Smooth muscle cell (in vitro differentiated cells): Measurements from ENCODE around the gene GTSE1. TPM values are rescaled to one million over a fixed set of nuclear protein-coding genes. Genes with fewer than 3 reads are reported as not detected.
A peak's percentile ranks its signal among the peaks of the same experiment; 100 is the strongest.

Experiments used
- DNase-seq: peaks from one replicate; lab custom pipeline; 2025; ENCODE audit not compliant: unreplicated experiment; lab: John Stamatoyannopoulos, UW
- H2AFZ ChIP-seq: fragments of 200-600 bp; sonication (generic); 2 replicates; pipeline ENCODE4 v1.6.0; 2016; ENCODE audit warnings: antibody characterized with exemption, low read depth, mild to moderate bottlenecking
- H3F3A ChIP-seq: fragments of 200-600 bp; sonication (generic); 2 replicates; pipeline ENCODE4 v1.6.0; 2017; ENCODE audit warnings: antibody characterized with exemption, low read depth
- H3K27ac ChIP-seq: fragments of 200-600 bp; sonication (generic); 2 replicates; pipeline ENCODE4 v1.5.1; 2016; ENCODE audit warnings: low read depth, mild to moderate bottlenecking
- H3K27me3 ChIP-seq: fragments of 200-600 bp; sonication (generic); 2 replicates; pipeline ENCODE4 v1.6.1; 2016; ENCODE audit warnings: low read depth, mild to moderate bottlenecking
- H3K36me3 ChIP-seq: fragments of 200-600 bp; sonication (generic); 2 replicates; pipeline ENCODE4 v1.5.1; 2016; ENCODE audit warnings: low read depth
- H3K4me1 ChIP-seq: fragments of 200-600 bp; sonication (generic); 2 replicates; pipeline ENCODE4 v1.5.1; 2016; ENCODE audit warnings: low read depth
- H3K4me2 ChIP-seq: fragments of 200-600 bp; sonication (generic); 2 replicates; pipeline ENCODE4 v1.6.0; 2016; ENCODE audit warnings: mild to moderate bottlenecking
- H3K4me3 ChIP-seq: fragments of 200-600 bp; sonication (generic); 2 replicates; pipeline ENCODE4 v1.5.1; 2016; ENCODE audit warnings: mild to moderate bottlenecking
- H3K79me2 ChIP-seq: fragments of 200-600 bp; sonication (generic); 2 replicates; pipeline ENCODE4 v1.6.0; 2016; ENCODE audit warnings: low read depth, mild to moderate bottlenecking
- H3K9ac ChIP-seq: fragments of 200-600 bp; sonication (generic); 2 replicates; pipeline ENCODE4 v1.6.0; 2016; ENCODE audit warnings: low read depth
- H3K9me3 ChIP-seq: fragments of 200-600 bp; sonication (generic); replicated peaks from 2 replicates; pipeline ENCODE4 v1.5.1; 2016; ENCODE audit warnings: low read depth
- H4K20me1 ChIP-seq: fragments of 200-600 bp; sonication (generic); 2 replicates; pipeline ENCODE4 v1.6.0; 2016; ENCODE audit warnings: low read depth
- WGBS: methylation state at CpG from one replicate; pipeline ENCODE4 v1.1.7; 2016; ENCODE audit warnings: low lambda C conversion rate; 5-methylcytosine and 5-hydroxymethylcytosine counted together
- polyA plus RNA-seq: library from polyadenylated mRNA; unstranded; fragments of >200 nt; fragmentation: Nextera tagmentation; extraction: Ambion mirVana; gene quantifications from 2 replicates; pipeline ENCODE4 v1.2.1, GENCODE V29; 2016
- total RNA-seq: library from RNA; depleted of rRNA; stranded (reverse); fragments of >200 nt; gene quantifications from 2 replicates; pipeline ENCODE4 v1.2.3, GENCODE V29; 2014
- TF ChIP-seq, protein P1 (sequence below): fragments of 200-600 bp; sonication (generic); IDR thresholded peaks from 2 replicates; pipeline ENCODE4 v1.5.1; 2017; ENCODE audit warnings: borderline replicate concordance, mild to moderate bottlenecking, antibody characterized with exemption; ENCODE audit not compliant: insufficient read depth, poor library complexity, severe bottlenecking

Gene GTSE1
- total and polyA plus RNA-seq, 2 experiments from 2014 or later, result 3.6 to 6.8 TPM

- 83% methylated on average over 45 of the region's 45 CpGs for WGBS
- DNase-seq, result no peak
Measured at GRCh38 chr22:46366801-46367706, 70.4 kb downstream of the GTSE1 start.

GRCh38 chr22:46367707-46368191, 71.1 kb downstream of the GTSE1 start:
- no peaks in the 10 kb centered on the region for H3K79me2 ChIP-seq
- H3K9me3 ChIP-seq, result no peaks in the 10 kb centered on the region
- H2AFZ ChIP-seq, result no peak overlapping the region
- 58% methylated on average over 16 of the region's 19 CpGs for WGBS
- no peaks in the 10 kb centered on the region for H3K36me3 ChIP-seq
- H4K20me1 ChIP-seq, result no peaks in the 10 kb centered on the region
- no peak overlapping the region for H3K27ac ChIP-seq
- H3K4me3 ChIP-seq, result no peak overlapping the region
- H3K4me1 ChIP-seq, result no peaks in the 10 kb centered on the region
- DNase-seq, result no peak
- H3K4me2 ChIP-seq, result no peak overlapping the region
- H3F3A ChIP-seq, result no peaks in the 10 kb centered on the region
- no peaks in the 10 kb centered on the region for H3K27me3 ChIP-seq
- H3K9ac ChIP-seq, result no peak overlapping the region
- TF ChIP-seq, protein P1, sequence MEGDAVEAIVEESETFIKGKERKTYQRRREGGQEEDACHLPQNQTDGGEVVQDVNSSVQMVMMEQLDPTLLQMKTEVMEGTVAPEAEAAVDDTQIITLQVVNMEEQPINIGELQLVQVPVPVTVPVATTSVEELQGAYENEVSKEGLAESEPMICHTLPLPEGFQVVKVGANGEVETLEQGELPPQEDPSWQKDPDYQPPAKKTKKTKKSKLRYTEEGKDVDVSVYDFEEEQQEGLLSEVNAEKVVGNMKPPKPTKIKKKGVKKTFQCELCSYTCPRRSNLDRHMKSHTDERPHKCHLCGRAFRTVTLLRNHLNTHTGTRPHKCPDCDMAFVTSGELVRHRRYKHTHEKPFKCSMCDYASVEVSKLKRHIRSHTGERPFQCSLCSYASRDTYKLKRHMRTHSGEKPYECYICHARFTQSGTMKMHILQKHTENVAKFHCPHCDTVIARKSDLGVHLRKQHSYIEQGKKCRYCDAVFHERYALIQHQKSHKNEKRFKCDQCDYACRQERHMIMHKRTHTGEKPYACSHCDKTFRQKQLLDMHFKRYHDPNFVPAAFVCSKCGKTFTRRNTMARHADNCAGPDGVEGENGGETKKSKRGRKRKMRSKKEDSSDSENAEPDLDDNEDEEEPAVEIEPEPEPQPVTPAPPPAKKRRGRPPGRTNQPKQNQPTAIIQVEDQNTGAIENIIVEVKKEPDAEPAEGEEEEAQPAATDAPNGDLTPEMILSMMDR, result peak; percentile 79

More at GRCh38 chr22:46366801-46367706, 70.4 kb downstream of the GTSE1 start:
- no peak overlapping the region for H3K4me2 ChIP-seq
- no peaks in the 10 kb centered on the region for H3K27me3 ChIP-seq
- H3K9me3 ChIP-seq, result no peaks in the 10 kb centered on the region
- no peaks in the 10 kb centered on the region for H3K36me3 ChIP-seq
- H3K79me2 ChIP-seq, result no peaks in the 10 kb centered on the region
- no peak overlapping the region for H3K9ac ChIP-seq
- no peak overlapping the region for H3K4me3 ChIP-seq
- no peaks in the 10 kb centered on the region for H3F3A ChIP-seq
- H3K4me1 ChIP-seq, result no peaks in the 10 kb centered on the region
- TF ChIP-seq, protein P1, result no peak
- no peak overlapping the region for H2AFZ ChIP-seq
- no peak overlapping the region for H3K27ac ChIP-seq
- no peaks in the 10 kb centered on the region for H4K20me1 ChIP-seq

- no peak overlapping the region for H2AFZ ChIP-seq
- DNase-seq, result no peak
- no peaks in the 10 kb centered on the region for H3F3A ChIP-seq
- H3K4me2 ChIP-seq, result no peak overlapping the region
- no peaks in the 10 kb centered on the region for H3K9me3 ChIP-seq
- no peak overlapping the region for H3K27ac ChIP-seq
- no peaks in the 10 kb centered on the region for H3K4me1 ChIP-seq
- H3K79me2 ChIP-seq, result no peaks in the 10 kb centered on the region
- H3K9ac ChIP-seq, result no peak overlapping the region
- H3K27me3 ChIP-seq, result no peaks in the 10 kb centered on the region
- H3K4me3 ChIP-seq, result no peak overlapping the region
- TF ChIP-seq, protein P1, result no peak
- H3K36me3 ChIP-seq, result no peaks in the 10 kb centered on the region
- H4K20me1 ChIP-seq, result no peaks in the 10 kb centered on the region
- WGBS, result 87% methylated on average over 12 of the region's 12 CpGs
Measured at GRCh38 chr22:46368422-46368821, 71.8 kb downstream of the GTSE1 start.
